ENCODE results near the gene PPIC. TPM values are rescaled to one million over a fixed set of nuclear protein-coding genes. Genes with fewer than 3 reads are reported as not detected.
A peak's percentile ranks its signal among the peaks of the same experiment; 100 is the strongest.

The PPIC gene
- total RNA-seq, 1 experiment from 2014 or later = not detected

DNA sequence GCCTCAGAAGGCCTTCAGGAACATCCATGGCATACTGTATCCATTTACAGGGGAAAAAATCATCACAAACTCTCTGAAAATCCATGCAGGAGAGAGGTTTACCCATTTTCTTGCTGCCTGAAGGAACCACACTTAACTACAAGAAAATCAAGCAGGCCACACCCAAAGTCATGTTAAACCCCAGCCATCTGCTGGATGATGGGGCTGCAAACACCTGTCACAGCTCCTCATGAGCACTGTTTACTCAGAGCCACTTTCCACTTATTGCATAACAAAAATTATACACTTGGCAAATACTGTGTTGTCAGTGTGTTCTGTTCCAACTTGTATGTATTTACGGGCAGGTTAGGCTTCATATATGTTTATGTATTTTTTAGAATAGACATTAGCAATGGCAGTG is 35.8 kb downstream of the PPIC start:
- H3K27me3 ChIP-seq (ENCODE audit: low read length) = no peaks in the 10 kb centered on the region
- H3K4me1 ChIP-seq (ENCODE audit: low read length) = no peaks in the 10 kb centered on the region
- no peaks in the 10 kb centered on the region for H3K9me2 ChIP-seq (replicated peaks; ENCODE audit: insufficient read depth, low read length)
- no peaks in the 10 kb centered on the region for H3K9me3 ChIP-seq (ENCODE audit: low read length)
- DNase-seq = no peak
- no peaks in the 10 kb centered on the region for H3K79me2 ChIP-seq (ENCODE audit: low read length)
- no peaks in the 10 kb centered on the region for H4K20me1 ChIP-seq (ENCODE audit: insufficient read depth, low read depth, low read length)
- H3K27ac ChIP-seq (ENCODE audit: low read length) = no peak overlapping the region
- no peak overlapping the region for H2AFZ ChIP-seq (ENCODE audit: low read length)
- no peaks in the 10 kb centered on the region for H3K36me3 ChIP-seq (ENCODE audit: insufficient read depth, low read length)
- H3K4me3 ChIP-seq (ENCODE audit: low read length) = no peak overlapping the region
- no peak overlapping the region for H3K9ac ChIP-seq (ENCODE audit: low read length)
- H3K4me2 ChIP-seq (ENCODE audit: low read depth, low read length, poor library complexity, severe bottlenecking) = no peak overlapping the region

DNA sequence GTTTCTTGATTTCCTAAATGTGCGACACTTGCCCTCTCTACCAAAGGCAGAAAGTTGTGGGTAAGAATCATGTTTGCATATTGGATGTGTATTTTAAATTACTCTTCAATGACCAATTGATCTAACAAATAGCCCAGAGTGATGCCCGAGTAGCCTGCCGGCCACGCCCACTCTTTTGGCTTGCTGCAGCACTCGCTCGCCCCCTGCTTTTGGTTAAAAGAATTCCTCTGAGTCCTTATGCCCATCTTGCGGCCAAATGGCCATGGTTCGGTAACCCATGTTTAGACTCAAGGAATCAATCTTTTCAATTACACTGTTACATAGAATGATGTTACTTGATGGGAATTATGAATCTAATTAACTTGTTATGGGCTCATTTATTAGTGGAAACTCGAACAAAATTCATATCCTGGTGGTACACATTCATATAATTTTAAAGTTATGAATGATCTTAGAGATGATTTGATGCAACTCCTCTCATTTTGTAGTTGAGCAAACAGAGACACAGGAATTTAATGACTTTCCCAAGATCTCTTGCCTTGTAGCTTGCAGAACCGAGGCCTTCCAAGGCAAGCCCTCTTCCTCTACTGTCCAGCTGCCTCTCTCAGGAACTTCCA is 36.5 kb downstream of the PPIC start:
- Histone ChIP-seq H3K4me3 (ENCODE audit: low read length) (no peak overlapping the region), H3K9me3 (ENCODE audit: low read length) (no peaks in the 10 kb centered on the region), H3K4me1 (ENCODE audit: low read length) (no peaks in the 10 kb centered on the region), H3K36me3 (ENCODE audit: insufficient read depth, low read length) (no peaks in the 10 kb centered on the region), H3K9me2 (replicated peaks; ENCODE audit: insufficient read depth, low read length) (no peaks in the 10 kb centered on the region), H3K9ac (ENCODE audit: low read length) (no peak overlapping the region), H3K27ac (ENCODE audit: low read length) (no peak overlapping the region), H3K79me2 (ENCODE audit: low read length) (no peaks in the 10 kb centered on the region), H2AFZ (ENCODE audit: low read length) (no peak overlapping the region), H4K20me1 (ENCODE audit: insufficient read depth, low read depth, low read length) (no peaks in the 10 kb centered on the region), H3K27me3 (ENCODE audit: low read length) (no peaks in the 10 kb centered on the region), H3K4me2 (ENCODE audit: low read depth, low read length, poor library complexity, severe bottlenecking) (no peak overlapping the region)
- DNase-seq = peak; percentile 85

DNA sequence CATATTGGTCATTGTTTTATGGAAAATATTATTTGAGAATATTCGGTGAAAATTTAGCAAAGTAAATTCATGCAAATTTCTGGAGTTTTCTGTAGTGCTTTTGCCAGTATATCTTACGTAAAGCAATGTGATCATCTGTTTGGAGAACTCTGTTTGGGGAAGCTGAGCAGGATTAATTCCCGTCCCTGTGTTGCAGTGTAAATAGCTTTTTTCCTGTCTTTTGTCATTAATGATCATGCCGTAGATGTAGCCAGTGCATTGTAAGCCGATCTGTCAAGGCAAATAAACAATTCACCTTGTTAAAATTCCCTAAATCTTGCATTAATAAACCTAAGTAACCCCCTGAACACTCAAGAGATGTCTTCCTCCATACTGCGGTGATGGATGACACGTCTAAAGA is 39.2 kb downstream of the PPIC start:
- Histone ChIP-seq H3K4me2 (ENCODE audit: low read depth, low read length, poor library complexity, severe bottlenecking) (no peak overlapping the region), H2AFZ (ENCODE audit: low read length) (no peak overlapping the region), H3K36me3 (ENCODE audit: insufficient read depth, low read length) (no peaks in the 10 kb centered on the region), H3K9me3 (ENCODE audit: low read length) (no peaks in the 10 kb centered on the region), H3K27me3 (ENCODE audit: low read length) (no peaks in the 10 kb centered on the region), H3K9me2 (replicated peaks; ENCODE audit: insufficient read depth, low read length) (no peaks in the 10 kb centered on the region), H3K9ac (ENCODE audit: low read length) (no peak overlapping the region), H4K20me1 (ENCODE audit: insufficient read depth, low read depth, low read length) (no peaks in the 10 kb centered on the region), H3K79me2 (ENCODE audit: low read length) (no peaks in the 10 kb centered on the region), H3K4me3 (ENCODE audit: low read length) (no peak overlapping the region), H3K4me1 (ENCODE audit: low read length) (no peaks in the 10 kb centered on the region), H3K27ac (ENCODE audit: low read length) (no peak overlapping the region)
- no peak for DNase-seq

DNA sequence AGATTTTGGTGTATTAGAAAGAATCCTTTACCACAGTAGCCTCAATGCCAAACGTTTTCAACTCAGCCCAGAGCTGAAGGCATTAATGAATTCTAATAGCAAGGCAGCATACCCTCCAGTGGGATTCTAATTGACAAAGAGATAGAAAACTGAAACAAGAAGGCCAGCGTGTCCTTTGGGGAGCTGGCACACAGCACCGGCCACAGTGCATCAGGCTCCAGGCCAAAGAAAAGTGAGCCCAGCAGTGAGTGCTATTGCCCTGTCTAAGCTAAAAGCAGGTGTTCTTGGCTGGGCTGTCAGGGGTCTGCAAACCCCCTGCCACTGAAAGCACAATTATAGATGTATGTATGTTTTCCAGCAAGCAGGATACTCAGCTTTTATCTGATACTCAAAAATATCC is 40.4 kb downstream of the PPIC start:
- Histone ChIP-seq H3K36me3 (ENCODE audit: insufficient read depth, low read length) (no peaks in the 10 kb centered on the region), H3K4me2 (ENCODE audit: low read depth, low read length, poor library complexity, severe bottlenecking) (no peak overlapping the region), H3K9ac (ENCODE audit: low read length) (no peak overlapping the region), H3K27me3 (ENCODE audit: low read length) (no peaks in the 10 kb centered on the region), H3K27ac (ENCODE audit: low read length) (no peak overlapping the region), H3K9me3 (ENCODE audit: low read length) (no peaks in the 10 kb centered on the region), H3K4me1 (ENCODE audit: low read length) (no peaks in the 10 kb centered on the region), H3K4me3 (ENCODE audit: low read length) (no peak overlapping the region), H2AFZ (ENCODE audit: low read length) (no peak overlapping the region), H3K79me2 (ENCODE audit: low read length) (no peaks in the 10 kb centered on the region), H4K20me1 (ENCODE audit: insufficient read depth, low read depth, low read length) (no peaks in the 10 kb centered on the region), H3K9me2 (replicated peaks; ENCODE audit: insufficient read depth, low read length) (no peaks in the 10 kb centered on the region)
- DNase-seq = no peak

DNA sequence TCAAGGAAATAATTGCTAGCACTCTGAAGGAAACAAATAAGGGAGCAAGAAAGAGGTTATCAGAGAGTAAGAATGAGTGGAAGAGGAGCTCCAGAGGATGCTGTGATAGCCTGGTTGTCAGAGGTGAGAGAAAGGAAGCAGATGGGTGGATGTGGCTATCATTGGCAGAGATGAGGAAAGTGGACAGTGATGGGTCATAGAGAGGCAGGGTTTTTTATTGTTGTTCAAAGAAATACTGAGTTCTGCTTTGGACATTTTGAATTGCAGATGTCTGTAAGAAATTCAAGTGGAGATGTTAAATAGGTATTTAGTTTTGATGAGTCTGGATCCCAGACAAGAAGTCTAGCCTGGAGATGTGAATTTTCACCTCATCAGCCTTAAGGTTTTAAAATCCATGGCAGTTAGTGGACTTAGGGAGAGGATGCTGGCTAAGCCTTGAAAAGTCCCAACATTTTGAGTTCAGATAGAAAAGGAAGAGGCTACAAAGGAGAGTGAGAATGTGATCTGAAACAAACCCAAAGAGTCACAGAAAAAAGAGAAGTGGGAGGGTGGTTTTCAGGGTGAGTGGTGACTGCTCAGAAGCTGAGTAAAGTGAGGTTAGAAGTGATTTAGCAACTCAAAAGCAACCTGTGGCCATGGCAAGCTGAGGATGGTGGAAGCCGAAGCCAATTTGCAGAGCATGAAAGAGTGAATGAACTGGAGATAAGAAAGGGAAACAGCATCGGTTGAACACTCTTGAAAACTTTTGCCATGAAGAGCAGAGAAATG is 50.4 kb downstream of the PPIC start:
- no peak overlapping the region for H3K9ac ChIP-seq (ENCODE audit: low read length)
- no peak for DNase-seq

DNA sequence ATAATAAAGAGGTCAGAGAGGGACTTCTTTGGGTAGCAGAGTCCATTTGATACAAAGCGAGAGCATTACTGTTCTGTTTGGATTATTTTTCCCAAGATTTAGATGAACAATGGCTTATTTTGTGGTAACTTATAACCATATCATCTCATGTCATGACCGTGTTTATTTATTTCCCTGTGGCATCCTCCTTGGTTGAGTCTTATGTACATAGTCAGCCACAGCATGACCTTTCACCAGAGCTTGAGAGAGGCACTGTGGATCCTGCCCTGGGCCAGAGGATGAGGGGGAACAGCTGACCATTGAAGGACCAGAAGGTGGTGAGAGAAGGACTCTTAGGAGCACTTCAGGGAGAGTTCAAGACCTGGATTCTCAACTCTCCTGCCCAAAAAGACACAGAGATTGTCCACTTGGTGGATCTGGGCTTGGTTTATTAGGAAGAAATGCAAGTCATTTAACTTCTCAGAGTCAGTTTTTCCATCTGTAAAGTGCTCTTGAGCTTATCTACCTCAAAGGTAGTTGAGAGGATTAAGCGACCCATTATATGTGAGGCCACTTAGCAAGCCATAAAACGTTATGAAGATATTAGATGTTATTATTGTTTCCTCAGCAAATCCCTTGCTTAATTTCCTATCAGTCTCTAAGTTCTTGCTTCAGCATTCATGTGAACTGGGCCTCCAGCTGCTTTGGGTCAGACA is 51.4 kb downstream of the PPIC start:
- Histone ChIP-seq H3K36me3 (ENCODE audit: insufficient read depth, low read length) (no peaks in the 10 kb centered on the region), H3K4me2 (ENCODE audit: low read depth, low read length, poor library complexity, severe bottlenecking) (no peak overlapping the region), H3K9me3 (ENCODE audit: low read length) (no peaks in the 10 kb centered on the region), H3K79me2 (ENCODE audit: low read length) (no peaks in the 10 kb centered on the region), H3K27me3 (ENCODE audit: low read length) (no peaks in the 10 kb centered on the region), H3K9me2 (replicated peaks; ENCODE audit: insufficient read depth, low read length) (no peaks in the 10 kb centered on the region), H3K27ac (ENCODE audit: low read length) (no peak overlapping the region), H2AFZ (ENCODE audit: low read length) (no peak overlapping the region), H4K20me1 (ENCODE audit: insufficient read depth, low read depth, low read length) (no peaks in the 10 kb centered on the region), H3K9ac (ENCODE audit: low read length) (no peak overlapping the region), H3K4me3 (ENCODE audit: low read length) (no peak overlapping the region), H3K4me1 (ENCODE audit: low read length) (no peaks in the 10 kb centered on the region)
- DNase-seq = no peak

More for the DNA sequence above, 50.4 kb downstream of the PPIC start:
- H3K79me2 ChIP-seq (ENCODE audit: low read length) = no peaks in the 10 kb centered on the region
- no peaks in the 10 kb centered on the region for H3K4me1 ChIP-seq (ENCODE audit: low read length)
- no peak overlapping the region for H3K27ac ChIP-seq (ENCODE audit: low read length)
- H3K36me3 ChIP-seq (ENCODE audit: insufficient read depth, low read length) = no peaks in the 10 kb centered on the region
- no peak overlapping the region for H3K4me3 ChIP-seq (ENCODE audit: low read length)
- H3K9me3 ChIP-seq (ENCODE audit: low read length) = no peaks in the 10 kb centered on the region
- no peak overlapping the region for H3K4me2 ChIP-seq (ENCODE audit: low read depth, low read length, poor library complexity, severe bottlenecking)
- no peak overlapping the region for H2AFZ ChIP-seq (ENCODE audit: low read length)
- no peaks in the 10 kb centered on the region for H4K20me1 ChIP-seq (ENCODE audit: insufficient read depth, low read depth, low read length)
- H3K27me3 ChIP-seq (ENCODE audit: low read length) = no peaks in the 10 kb centered on the region
- no peaks in the 10 kb centered on the region for H3K9me2 ChIP-seq (replicated peaks; ENCODE audit: insufficient read depth, low read length)

DNA sequence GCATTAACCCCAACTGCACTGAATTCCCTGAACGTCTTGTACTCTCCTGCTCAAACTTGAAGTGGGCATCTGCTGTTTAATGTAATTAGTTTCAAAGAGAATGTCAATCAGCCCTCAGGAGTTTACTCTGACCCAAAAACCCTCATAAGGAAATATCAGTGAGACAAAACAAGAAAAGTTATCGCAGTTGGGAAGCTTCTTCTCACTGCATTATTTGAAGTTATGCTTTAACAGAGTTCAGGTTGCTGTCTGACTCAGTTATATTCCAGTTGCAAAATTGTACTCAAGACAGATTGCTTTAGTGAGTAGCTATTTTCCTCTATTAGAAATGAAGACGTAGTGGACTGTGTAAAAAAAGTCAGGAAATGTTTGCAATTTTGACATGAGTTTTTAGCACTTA is 52.1 kb downstream of the PPIC start:
- no peak overlapping the region for H3K4me3 ChIP-seq (ENCODE audit: low read length)
- H3K27ac ChIP-seq (ENCODE audit: low read length) = no peak overlapping the region
- H3K79me2 ChIP-seq (ENCODE audit: low read length) = no peaks in the 10 kb centered on the region
- H3K36me3 ChIP-seq (ENCODE audit: insufficient read depth, low read length) = no peaks in the 10 kb centered on the region
- no peaks in the 10 kb centered on the region for H3K9me3 ChIP-seq (ENCODE audit: low read length)
- no peak for DNase-seq
- no peak overlapping the region for H3K4me2 ChIP-seq (ENCODE audit: low read depth, low read length, poor library complexity, severe bottlenecking)
- H3K4me1 ChIP-seq (ENCODE audit: low read length) = no peaks in the 10 kb centered on the region
- no peak overlapping the region for H2AFZ ChIP-seq (ENCODE audit: low read length)
- H3K9ac ChIP-seq (ENCODE audit: low read length) = no peak overlapping the region
- no peaks in the 10 kb centered on the region for H4K20me1 ChIP-seq (ENCODE audit: insufficient read depth, low read depth, low read length)
- no peaks in the 10 kb centered on the region for H3K27me3 ChIP-seq (ENCODE audit: low read length)
- no peaks in the 10 kb centered on the region for H3K9me2 ChIP-seq (replicated peaks; ENCODE audit: insufficient read depth, low read length)

DNA sequence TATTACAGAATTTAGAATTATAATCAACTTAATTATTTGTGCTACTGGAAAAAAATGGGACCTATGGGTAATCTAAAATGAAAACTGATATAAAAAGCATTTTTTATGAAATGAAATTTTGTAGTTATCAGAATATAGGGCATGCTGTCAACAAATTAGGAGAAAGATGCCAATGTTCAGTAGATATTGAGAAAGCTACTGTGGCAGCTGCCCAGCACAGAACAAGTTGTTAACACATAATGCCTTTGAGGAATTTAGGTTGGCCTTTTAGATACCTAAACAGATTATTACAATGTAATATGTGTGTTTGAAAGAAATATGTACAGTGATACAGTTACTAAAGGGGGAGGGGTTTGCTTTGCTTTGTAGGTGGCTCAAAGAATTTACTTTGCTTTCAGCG is 54.1 kb downstream of the PPIC start:
- no peaks in the 10 kb centered on the region for H3K27me3 ChIP-seq (ENCODE audit: low read length)
- H3K4me1 ChIP-seq (ENCODE audit: low read length) = no peaks in the 10 kb centered on the region
- no peak overlapping the region for H3K27ac ChIP-seq (ENCODE audit: low read length)
- H3K4me3 ChIP-seq (ENCODE audit: low read length) = no peak overlapping the region
- DNase-seq = no peak
- H3K9me3 ChIP-seq (ENCODE audit: low read length) = no peaks in the 10 kb centered on the region
- no peaks in the 10 kb centered on the region for H3K36me3 ChIP-seq (ENCODE audit: insufficient read depth, low read length)
- H3K9me2 ChIP-seq (replicated peaks; ENCODE audit: insufficient read depth, low read length) = no peaks in the 10 kb centered on the region
- H3K9ac ChIP-seq (ENCODE audit: low read length) = no peak overlapping the region
- H3K4me2 ChIP-seq (ENCODE audit: low read depth, low read length, poor library complexity, severe bottlenecking) = no peak overlapping the region
- H4K20me1 ChIP-seq (ENCODE audit: insufficient read depth, low read depth, low read length) = no peaks in the 10 kb centered on the region
- H3K79me2 ChIP-seq (ENCODE audit: low read length) = no peaks in the 10 kb centered on the region
- no peak overlapping the region for H2AFZ ChIP-seq (ENCODE audit: low read length)
